Left forelimb (tissue), 1 donor: ENCODE measurements around the gene ABL2.
"Not testable (repeated sequence)": the region's sequence is repeated elsewhere in the genome, so short reads cannot be mapped to it uniquely, and the experiment has no call there.

Source experiments
- DNase-seq: peaks from one replicate; pipeline ENCODE4 v3.0.0-alpha.2; 2018; ENCODE audit warnings: low spot score

The ABL2 gene

DNA sequence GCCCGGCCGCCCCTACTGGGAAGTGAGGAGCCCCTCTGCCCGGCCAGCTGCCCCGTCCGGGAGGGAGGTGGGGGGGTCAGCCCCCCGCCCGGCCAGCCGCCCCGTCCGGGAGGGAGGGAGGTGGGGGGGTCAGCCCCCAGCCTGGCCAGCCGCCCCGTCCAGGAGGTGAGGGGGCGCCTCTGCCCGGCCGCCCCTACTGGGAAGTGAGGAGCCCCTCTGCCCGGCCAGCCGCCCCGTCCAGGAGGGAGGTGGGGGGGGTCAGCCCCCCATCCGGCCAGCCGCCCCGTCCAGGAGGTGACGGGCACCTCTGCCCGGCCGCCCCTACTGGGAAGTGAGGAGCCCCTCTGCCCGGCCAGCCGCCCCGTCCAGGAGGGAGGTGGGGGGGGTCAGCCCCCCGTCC lies 93.8 kb downstream of the ABL2 start:
- DNase-seq = not testable (repeated sequence)

DNA sequence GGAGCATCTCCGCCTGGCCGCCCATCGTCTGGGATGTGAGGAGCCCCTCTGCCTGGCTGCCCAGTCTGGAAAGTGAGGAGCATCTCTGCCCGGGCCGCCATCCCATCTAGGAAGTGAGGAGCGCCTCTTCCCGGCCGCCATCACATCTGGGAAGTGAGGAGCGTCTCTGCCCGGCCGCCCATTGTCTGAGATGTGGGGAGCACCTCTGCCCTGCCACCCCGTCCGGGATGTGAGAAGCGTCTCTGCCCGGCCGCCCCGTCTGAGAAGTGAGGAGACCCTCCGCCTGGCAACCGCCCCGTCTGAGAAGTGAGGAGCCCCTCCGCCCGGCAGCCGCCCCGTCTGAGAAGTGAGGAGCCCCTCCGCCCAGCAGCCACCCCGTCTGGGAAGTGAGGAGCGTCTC lies 94.3 kb downstream of the ABL2 start:
- DNase-seq = not testable (repeated sequence)

DNA sequence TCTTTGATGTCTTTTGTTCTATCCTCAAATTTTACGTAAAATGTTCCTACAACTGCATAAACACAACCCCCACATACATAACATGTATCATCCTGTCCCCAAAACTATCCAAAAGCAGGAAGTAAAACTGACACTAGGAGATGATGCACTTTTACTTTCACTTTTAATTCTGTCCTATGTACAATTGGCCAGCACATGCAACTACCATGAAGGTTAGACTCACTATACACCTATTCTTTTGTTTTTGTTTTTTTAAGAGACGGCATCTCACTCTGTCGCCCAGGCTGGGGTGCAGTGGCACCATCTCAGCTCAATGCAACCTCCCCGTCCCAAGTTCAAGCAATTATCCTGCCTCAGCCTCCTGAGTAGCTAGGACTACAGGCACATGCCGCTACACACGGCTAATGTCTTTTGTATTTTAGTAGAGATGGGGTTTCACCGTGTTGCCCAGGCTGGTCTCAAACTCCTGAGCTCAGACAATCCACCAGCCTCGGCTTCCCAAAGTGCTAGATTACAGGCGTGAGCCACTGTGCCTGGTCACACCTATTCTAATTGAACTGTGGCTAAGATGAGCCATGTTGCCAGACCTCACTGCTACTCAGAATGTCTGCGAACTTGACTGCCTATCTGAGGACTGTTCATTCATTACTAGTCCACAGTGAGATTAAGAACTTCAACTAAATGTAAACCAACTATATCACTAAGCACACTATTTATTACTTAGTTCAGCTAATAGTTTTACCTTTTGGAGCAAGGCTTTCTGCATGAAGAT lies 99.6 kb downstream of the ABL2 start:
- no peak for DNase-seq

DNA sequence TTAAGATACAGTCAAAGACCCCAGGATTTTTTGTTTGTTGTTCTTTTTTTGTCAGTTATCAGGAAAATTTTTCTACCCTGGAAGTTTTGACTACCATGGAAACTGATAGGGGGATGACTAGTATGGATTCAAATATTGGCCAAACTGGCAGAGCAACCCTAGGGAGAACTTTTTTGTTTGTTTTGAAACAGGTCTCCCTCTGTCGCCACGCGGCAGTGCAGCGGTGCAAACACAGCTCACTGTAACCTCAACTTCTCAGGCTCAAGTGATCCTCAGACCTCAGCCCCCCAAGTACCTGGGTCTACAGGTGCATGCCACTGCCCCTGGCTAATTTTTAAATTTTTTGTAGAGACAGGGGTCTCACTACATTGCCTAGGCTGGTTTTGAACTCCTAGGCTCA lies 101.0 kb downstream of the ABL2 start:
- no peak for DNase-seq

DNA sequence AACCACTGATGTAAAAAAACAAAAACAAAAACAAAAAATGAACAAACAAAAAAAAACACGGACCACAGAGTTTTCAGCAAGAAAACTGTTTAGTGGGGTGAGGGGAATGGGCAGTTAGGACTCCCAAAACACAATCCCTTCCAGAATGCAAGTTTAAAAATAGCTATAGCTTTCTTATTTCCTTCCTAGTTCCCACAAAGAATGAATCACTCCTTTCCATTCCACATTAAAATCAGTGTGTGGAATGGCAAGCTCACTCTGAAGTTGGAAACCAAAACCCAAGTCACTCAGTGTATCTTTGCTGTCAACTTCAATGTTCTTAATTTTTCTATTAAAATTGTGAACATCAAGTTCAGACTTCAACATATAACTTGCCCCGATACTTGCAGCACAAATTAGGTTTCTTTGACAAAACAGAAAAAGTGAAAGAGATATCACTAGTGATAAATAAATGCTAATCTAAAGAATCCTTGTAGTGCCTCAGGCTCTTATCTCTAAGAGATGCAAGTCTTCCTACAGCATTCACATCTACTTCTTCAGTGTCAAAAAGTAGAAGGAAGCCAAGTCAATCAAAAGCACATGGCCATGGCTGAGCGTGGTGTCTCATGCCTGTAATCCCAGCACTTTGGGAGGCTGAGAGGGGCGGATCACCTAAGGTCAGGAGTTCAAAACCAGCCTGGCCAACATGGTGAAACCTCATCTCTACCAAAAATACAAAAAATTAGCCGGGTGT lies 102.1 kb downstream of the ABL2 start:
- no peak for DNase-seq

DNA sequence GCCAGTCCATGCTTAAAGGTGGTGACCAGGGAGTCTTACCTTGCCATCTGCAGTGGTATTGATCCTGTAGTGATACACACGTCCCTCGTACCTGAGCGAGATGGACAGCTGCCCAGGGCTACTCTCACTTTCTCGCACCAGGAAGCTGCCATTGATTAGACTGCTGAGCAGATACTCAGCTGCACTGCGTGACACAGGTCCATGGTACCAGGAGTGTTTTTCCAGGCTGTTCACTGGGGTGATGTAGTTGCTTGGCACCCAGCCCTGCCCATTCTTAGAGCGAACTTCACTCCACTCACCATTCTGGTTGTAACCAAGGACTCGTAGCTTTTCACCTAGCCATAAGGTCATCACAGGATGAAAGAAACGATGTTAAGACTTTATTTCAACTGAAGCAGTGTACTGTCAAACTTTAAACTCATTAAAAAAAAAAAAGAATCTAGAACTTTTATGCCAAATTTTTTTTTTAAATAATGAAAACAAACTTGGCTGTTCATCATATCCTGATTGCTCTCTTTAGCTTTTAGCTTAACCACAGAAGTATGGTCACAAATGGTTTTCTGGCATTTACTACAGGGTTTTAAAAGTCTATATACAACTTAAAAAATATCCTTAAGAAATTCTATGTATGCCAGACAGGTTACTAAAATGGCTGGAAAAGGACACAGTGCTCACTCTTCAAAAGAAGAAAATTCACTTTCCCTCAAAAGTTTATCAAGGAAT lies 103.0 kb downstream of the ABL2 start:
- no peak for DNase-seq

DNA sequence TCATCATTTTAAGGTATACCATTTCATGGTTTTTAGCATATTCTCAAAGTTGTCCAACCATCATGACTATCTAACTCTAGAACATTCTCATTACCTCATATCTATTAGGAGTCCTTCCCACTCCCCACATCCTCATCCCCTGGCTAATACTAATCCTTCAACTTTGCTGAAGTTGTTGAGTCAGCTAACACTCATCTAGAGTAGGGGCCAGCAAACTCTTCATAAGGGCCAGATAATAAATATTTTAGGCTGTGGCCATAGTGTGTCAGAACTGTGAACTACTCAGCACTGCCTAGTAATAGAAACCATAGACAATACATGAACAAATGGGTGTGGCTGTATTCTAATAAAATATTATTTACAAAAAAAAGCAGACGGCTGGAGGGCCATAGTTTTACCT lies 104.6 kb downstream of the ABL2 start:
- no peak for DNase-seq

DNA sequence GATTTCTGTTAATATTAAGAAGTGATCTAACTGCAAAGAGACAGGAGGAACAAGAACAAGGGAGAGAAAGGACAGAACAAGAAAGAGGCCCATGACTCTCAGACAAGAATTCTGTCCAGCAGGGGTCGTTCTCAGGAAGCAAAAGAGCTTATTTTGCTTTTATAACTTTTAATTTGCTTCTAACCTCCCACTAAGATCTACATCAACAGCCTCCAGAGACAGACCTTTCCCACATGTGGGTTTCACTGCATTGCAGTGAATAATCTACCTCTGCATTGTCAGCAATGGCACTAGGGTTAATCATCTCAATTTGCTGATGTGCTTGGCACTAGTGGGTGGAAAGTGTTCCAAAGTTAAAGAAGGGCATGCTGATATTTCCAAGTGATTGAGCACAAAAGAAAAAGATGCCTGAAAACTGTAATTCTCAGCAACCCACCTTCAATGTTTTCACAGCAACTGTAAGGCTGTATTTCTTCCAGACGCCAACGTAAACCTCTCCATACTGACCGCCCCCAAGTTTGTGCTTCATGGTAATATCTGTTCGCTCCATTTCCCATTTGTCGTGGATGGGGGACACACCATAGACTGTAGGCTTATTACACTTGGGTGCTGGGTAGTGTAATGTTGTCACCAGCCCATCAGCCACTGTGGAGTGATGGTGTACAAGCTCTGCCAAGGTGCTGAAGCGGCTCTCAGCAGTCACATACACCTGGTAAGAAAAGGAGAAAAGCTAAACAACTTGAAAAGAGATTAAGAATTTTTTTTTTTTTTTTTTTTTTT lies 108.1 kb downstream of the ABL2 start:
- DNase-seq = no peak

DNA sequence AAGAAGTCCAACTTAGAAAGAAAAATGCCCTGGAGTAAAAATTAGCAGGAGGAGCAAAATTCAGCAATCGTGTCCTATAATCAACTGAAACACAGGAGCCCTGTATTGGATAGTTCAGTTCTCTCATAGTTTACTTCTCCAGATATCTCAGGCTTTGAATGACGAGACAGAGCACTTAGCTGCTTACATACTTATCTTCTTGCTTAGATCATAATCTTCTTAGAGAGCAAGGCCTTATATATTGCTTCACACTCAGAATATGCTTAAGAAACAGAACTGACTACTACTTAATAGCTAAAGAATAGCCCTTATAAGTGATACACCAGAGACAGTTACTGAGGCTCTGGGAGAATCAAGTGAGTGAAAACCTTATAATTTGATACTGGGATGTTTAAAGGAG lies 108.7 kb downstream of the ABL2 start:
- DNase-seq = no peak

DNA sequence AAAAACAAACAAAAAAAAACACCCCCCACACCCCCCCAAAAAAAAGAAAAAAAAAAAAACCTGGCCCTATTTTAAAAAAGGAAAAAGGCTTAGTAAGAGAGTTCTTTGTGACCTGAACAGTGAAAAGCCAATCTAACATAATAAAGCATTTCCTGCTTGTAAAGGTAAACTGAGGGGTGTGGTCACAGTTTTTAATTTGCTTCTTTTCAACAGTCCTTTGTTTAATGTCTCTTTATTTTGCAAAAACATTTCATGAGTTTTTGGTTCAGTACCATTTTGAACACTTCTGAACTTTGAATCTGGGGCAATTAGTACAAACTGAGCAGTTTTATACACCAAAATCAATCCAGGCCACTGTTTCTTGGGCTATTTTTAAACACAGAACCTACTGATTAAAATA lies 110.0 kb downstream of the ABL2 start:
- no peak for DNase-seq

DNA sequence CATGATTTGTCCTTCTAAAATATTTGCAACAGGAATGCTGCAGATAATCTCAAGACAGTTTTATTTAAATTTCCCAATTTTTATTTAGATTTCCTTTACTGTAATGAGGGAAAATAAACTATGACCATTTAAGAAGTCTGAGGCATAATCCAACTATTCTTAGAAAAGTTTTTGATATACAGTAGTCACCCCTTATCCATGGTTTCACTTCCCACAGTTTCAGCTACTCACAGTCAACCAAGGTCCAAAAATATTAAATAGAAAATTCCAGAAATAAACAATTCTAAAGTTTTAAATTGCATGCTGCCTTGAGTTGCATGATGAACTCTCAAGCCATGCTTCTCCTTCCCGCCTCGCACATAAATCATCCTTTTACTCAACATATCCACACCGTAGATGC lies 114.3 kb downstream of the ABL2 start:
- DNase-seq = no peak

DNA sequence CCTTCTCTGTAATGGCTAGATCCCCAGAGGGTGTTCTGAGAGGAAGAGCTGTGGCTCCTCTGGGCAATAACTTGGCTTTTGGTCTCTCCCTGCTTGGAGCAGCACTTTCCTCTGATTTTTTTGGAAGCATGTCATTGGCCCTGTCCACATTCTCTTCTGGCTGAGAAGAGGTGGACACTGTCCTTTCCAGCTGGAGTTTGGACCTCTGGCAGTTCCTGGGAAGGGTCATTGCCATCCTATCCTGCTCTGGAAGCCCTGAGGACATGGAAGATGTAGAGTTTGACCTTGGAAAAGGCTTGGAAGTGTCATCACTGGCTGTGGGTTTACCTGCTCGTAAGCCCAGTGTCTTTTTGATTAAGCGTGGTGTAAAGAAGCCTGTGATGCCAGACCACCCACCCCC lies 120.8 kb downstream of the ABL2 start:
- no peak for DNase-seq

DNA sequence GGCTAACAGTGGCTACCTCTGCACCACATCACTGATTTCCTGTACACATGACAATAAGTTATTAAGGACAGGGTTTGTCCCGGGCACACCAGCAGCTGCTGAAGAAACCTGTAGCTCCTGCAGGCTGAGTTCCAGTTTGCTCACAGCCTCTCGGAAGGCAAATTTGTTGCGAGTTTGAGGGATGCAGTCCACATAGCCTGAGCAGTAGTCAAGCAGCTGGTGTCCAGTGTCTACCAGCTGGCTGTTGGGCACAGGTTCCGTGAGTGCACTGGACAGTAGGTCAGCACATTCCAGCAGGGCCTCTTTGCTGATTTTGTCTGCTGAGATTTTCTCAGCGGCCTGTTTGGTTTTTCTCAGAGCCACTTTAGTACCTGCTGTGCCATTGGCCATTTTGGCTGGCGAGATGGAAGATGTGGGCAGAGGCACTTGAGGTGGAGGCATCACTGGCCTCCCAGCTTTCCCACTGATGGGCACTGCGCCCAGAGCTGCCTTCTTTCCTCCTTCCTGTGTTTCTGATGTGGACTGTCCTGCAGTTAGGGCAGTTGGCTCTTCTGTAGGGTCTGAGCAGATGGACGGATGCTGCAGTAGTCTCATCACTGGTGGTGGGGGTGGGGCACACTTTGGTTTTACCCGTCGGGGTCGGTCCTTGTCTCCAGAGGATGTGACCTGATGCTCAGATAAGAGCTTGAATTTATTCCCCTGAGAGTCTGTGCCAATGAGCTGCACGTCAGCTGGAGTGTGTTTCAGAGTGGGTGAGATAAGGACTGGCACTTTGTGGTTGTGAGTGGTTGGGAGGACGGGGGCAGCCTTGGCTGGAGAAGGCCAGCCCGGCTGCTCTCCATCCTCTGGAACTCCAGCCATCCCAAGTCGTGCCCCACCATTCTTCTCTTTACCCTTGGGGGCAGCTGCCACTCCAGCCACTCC lies 121.5 kb downstream of the ABL2 start:
- no peak for DNase-seq

DNA sequence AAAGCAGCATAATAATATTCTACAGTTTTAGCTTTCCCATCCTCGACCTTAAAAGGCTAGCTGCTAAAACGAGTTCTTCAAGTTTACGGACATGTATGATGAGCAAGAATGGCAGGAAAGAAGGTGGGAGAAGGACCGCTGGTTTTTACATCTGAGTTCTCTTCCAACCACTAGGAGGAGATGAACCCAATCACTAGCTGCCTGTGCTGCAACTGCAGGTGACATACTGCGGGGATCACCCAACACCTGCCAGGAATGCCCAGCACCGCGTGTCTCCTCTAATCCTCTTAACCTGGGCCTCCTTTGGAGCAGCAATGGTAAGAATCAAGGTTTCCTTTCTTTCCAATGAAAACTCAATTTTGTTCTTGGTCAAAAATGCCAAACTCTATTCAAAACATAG lies 124.1 kb downstream of the ABL2 start:
- no peak for DNase-seq

DNA sequence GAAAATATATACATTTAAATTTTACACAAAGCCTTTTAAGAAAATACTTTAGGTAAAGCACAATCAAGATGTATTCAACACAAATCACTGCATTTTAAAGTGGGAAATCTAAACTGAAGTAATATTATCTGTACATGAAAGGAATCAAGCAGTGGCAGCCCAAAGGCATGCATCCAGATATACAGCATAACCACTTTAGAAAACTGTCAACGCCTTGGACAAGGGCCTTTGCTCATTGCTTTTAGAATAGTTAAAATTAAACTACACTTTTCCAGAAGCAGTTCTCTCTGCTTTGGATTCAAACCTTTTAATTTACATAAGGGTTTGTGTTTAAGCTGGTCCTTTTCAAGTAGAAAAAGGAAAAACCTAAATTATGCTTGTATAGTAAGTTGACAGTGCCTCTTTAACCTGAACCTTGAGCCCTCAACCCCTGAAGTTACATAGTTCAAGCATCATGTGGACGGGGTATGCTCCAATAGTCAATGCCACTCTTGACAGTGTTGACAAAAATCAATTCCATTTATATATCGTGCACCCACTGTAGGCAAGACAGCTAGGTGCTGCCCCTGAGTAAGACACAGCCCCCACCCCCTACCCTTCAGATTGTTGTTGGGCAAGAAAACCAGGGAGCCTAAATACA lies 124.7 kb downstream of the ABL2 start:
- no peak for DNase-seq

DNA sequence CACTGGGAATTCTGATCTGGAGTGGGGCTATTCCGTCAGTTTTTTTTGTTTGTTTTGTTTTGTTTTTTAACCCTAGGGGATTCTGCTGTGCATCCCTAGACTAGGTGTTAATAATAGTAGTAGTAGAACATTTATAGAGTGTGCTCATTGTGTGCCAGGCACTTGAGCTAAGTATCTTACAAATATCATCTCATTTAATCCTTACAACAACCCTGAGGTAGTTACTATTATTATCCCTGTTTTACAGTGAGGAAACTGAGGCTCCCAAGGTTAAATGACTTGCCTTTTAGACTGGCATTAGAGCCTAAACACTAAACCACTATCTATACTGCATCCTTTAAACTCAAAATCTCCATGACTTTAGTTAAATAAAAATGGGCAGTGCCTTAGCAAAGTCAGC lies 125.5 kb downstream of the ABL2 start:
- DNase-seq = no peak

DNA sequence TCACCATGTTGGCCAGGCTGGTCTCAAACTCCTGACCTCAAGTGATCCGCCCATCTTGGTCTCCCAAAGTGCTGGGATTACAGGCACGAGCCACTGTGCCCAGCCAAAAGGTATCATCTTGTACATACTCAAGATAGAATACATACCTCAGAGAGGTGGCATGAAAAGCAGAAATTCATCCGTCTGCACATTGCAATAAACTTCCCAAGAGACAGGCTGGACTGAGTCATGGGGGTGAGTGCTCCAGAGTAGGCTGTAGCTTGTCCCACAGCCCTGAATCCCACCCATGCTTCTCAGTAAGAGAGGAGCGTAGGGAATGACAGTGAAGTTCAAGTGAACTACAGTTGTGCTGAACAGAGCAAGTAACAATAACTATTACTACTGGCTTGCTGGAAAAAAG lies 127.9 kb downstream of the ABL2 start:
- DNase-seq = no peak

DNA sequence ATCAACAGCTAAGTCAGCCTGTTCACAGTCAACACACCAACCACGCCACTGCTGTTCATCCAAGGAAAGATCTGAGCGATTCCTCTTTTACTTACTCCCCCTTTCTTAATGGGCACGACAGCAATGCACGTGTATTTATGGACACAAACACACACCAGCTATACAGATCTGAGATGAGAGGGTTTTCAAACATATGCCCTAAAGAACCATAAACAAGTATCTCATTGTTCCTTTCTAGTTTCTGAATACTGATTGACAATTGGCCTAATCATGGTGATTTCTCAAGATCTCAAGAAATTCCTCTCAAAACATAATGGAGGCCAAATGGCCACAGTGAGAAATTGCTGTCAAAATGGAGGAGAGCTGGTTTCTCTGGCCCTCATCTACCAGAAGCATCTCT lies 129.6 kb downstream of the ABL2 start:
- no peak for DNase-seq

DNA sequence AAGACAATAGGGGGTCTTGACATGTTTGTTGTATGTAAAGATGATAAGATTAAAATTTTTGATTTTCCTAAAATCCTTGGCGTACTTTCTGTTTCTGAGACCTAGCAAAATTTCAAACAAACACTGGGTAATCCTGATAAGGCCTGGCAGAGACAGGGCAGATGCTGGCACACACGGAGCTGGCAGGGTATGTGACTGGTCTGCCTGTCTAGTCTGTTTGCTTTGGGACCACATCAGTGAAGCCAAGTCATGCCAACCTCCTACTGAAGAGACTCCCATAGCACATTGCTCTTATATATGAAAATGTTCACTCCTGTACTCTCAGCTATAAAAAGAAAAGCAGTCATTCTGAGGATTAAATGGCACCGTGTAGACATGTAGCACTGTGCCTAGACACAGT lies 133.6 kb downstream of the ABL2 start:
- no peak for DNase-seq

DNA sequence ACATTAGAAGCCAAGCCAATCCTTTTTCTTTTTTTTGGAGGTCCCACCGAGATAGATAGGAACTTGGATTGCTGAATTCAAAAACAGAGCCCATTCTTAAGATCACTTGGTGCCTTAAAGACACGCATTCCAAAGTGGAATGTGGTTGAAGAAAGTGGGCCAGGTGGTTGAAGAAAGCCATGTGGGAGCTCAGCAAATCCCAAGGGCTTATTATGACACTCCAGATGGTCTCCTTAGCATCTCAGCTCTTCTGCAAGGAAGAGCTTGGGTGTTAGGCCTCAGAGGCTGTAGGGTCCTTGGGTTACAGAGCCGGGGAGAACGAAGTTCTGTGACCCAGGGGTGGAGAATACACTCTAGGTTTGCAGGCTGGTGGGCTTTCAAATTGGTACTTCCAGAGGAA lies 134.1 kb downstream of the ABL2 start:
- no peak for DNase-seq

DNA sequence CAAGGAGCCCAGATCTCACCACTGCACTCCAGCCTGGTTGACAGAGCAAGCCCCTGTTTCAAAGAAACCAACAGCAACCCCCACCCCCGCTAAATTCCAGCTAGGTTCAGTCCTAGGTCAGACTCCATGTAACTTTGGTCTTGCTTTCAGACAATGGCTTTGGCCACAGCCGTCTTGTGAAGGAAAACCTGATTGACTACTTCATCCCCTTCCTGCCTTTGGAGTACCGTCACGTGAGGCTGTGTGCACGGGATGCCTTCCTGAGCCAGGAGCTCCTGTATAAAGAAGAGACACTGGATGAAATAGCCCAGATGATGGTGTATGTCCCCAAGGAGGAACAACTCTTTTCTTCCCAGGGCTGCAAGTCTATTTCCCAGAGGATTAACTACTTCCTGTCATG lies 134.7 kb downstream of the ABL2 start:
- no peak for DNase-seq
